ENCODE measurements around the gene TBC1D7. TPM values are rescaled to one million over a fixed set of nuclear protein-coding genes. Genes with fewer than 3 reads are reported as not detected.

Gene TBC1D7
- total RNA-seq, 1 experiment from 2014 or later, result 44.9 TPM

GRCh38 chr6:13297391-13297790 is 30.9 kb downstream of the TBC1D7 start (continued):
- TF ChIP-seq, protein P1, sequence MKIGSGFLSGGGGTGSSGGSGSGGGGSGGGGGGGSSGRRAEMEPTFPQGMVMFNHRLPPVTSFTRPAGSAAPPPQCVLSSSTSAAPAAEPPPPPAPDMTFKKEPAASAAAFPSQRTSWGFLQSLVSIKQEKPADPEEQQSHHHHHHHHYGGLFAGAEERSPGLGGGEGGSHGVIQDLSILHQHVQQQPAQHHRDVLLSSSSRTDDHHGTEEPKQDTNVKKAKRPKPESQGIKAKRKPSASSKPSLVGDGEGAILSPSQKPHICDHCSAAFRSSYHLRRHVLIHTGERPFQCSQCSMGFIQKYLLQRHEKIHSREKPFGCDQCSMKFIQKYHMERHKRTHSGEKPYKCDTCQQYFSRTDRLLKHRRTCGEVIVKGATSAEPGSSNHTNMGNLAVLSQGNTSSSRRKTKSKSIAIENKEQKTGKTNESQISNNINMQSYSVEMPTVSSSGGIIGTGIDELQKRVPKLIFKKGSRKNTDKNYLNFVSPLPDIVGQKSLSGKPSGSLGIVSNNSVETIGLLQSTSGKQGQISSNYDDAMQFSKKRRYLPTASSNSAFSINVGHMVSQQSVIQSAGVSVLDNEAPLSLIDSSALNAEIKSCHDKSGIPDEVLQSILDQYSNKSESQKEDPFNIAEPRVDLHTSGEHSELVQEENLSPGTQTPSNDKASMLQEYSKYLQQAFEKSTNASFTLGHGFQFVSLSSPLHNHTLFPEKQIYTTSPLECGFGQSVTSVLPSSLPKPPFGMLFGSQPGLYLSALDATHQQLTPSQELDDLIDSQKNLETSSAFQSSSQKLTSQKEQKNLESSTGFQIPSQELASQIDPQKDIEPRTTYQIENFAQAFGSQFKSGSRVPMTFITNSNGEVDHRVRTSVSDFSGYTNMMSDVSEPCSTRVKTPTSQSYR (CRISPR knock-in tag; IDR thresholded peaks at IDR 0.05), result no peak
- TF ChIP-seq ZBTB21 (CRISPR knock-in tag; IDR thresholded peaks at IDR 0.05; ENCODE audit: borderline replicate concordance), result no peak

DNA sequence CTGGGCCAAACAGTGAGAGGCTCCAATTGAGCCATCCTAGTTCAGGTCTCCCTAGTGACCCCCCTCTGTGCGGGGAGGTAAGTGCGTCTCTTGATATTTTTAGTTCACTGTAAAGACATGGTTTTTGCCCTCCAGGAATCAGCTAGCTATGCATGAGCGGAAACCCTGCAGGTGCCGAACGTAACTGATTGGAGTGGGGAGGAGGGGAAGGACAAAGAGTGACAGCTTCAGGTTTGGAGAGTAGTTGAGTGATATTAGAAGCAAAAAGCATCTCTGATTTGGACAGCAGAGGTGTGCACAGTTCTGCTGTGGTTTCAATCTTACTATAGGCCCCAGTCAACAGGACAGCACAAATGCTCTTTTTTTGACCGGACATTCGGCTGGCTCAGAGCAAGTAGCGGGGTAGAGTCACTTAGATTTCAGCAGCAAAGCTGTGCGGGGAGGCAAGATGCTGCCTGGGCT is 31.8 kb downstream of the TBC1D7 start:
- Mint-ChIP-seq H3K4me3 (no peak overlapping the region), H3K36me3 (peaks cover 37% of the 10 kb centered on the region), H3K27ac (no peak overlapping the region; the same call in 1 of the 2 replicates), H3K9me3 (no peaks in the 10 kb centered on the region), H3K4me1 (peaks cover 4% of the 10 kb centered on the region), H3K27me3 (ENCODE audit: low read depth) (no peaks in the 10 kb centered on the region; the same call in 1 of the 2 replicates)
- ATAC-seq (peak; percentile 58), DNase-seq (ENCODE audit: low spot score) (no peak)
- POLR2A ChIA-PET, result no interaction called here
- TF ChIP-seq ZNF121 (CRISPR knock-in tag; IDR thresholded peaks at IDR 0.05) (no peak), ZNF423 (CRISPR knock-in tag; IDR thresholded peaks at IDR 0.05) (no peak), MLX (CRISPR knock-in tag; IDR thresholded peaks at IDR 0.05) (no peak)
- CTCF ChIA-PET, result interaction anchor here (1.0 to 1.5 kb wide), 2 partner anchors 328 to 385 kb away, joined by 3 to 5 read pairs; no protein-coding TSS in a partner anchor

- Mint-ChIP-seq H3K27ac (no peak overlapping the region), H3K27me3 (ENCODE audit: low read depth) (no peaks in the 10 kb centered on the region; the same call in 1 of the 2 replicates), H3K4me1 (peaks cover 4% of the 10 kb centered on the region), H3K36me3 (peaks cover 34% of the 10 kb centered on the region), H3K9me3 (no peaks in the 10 kb centered on the region), H3K4me3 (no peak overlapping the region)
- ATAC-seq (no peak), DNase-seq (ENCODE audit: low spot score) (no peak)
- POLR2A ChIA-PET, result no interaction called here
- TF ChIP-seq CTCF (IDR thresholded peaks at IDR 0.05) (no peak), ZNF671 (CRISPR knock-in tag; IDR thresholded peaks at IDR 0.05) (no peak), FOXK1 (CRISPR knock-in tag; IDR thresholded peaks at IDR 0.05) (no peak), FOXP1 (CRISPR knock-in tag; IDR thresholded peaks at IDR 0.05; ENCODE audit: borderline replicate concordance) (no peak), RELA (CRISPR knock-in tag; IDR thresholded peaks at IDR 0.05; ENCODE audit: borderline replicate concordance) (no peak), ZBTB21 (CRISPR knock-in tag; IDR thresholded peaks at IDR 0.05; ENCODE audit: borderline replicate concordance) (no peak), GRHL2 (CRISPR knock-in tag; IDR thresholded peaks at IDR 0.05; ENCODE audit: insufficient replicate concordance, severe bottlenecking) (no peak), HMGXB4 (CRISPR knock-in tag; IDR thresholded peaks at IDR 0.05) (no peak), PREB (CRISPR knock-in tag; IDR thresholded peaks at IDR 0.05; ENCODE audit: borderline replicate concordance) (no peak), GTF2I (CRISPR knock-in tag; conservative IDR thresholded peaks at IDR 0.05) (no peak), CREB1 (CRISPR knock-in tag; IDR thresholded peaks at IDR 0.05) (no peak), JUN (CRISPR knock-in tag; IDR thresholded peaks at IDR 0.05) (no peak), USF1 (CRISPR knock-in tag; IDR thresholded peaks at IDR 0.05) (no peak), ZNF317 (CRISPR knock-in tag; IDR thresholded peaks at IDR 0.05; ENCODE audit: borderline replicate concordance, low read depth) (no peak), TEAD1 (CRISPR knock-in tag; IDR thresholded peaks at IDR 0.05) (no peak)
- TF ChIP-seq, protein P2, sequence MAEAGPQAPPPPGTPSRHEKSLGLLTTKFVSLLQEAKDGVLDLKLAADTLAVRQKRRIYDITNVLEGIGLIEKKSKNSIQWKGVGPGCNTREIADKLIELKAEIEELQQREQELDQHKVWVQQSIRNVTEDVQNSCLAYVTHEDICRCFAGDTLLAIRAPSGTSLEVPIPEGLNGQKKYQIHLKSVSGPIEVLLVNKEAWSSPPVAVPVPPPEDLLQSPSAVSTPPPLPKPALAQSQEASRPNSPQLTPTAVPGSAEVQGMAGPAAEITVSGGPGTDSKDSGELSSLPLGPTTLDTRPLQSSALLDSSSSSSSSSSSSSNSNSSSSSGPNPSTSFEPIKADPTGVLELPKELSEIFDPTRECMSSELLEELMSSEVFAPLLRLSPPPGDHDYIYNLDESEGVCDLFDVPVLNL (CRISPR knock-in tag; IDR thresholded peaks at IDR 0.05; ENCODE audit: borderline replicate concordance, low read depth), result no peak
- TF ChIP-seq, protein P3, sequence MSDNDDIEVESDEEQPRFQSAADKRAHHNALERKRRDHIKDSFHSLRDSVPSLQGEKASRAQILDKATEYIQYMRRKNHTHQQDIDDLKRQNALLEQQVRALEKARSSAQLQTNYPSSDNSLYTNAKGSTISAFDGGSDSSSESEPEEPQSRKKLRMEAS (CRISPR knock-in tag; IDR thresholded peaks at IDR 0.05), result no peak
- CTCF ChIA-PET, result no interaction called here
Observed at GRCh38 chr6:13295576-13295975, 32.8 kb downstream of the TBC1D7 start.

All from WTC11 (cell line).